PC-3 (cell line): ENCODE measurements around the gene ACTL7B.

Experiments used
- EZH2 ChIP-seq: fragments of 300-600 bp; sonication (generic); IDR thresholded peaks from one replicate; pipeline ENCODE4 v1.6.1; 2017; ENCODE audit warnings: antibody characterized with exemption, mild to moderate bottlenecking, low read length; ENCODE audit not compliant: unreplicated experiment
- TF ChIP-seq, protein P1 (sequence below): fragments of 300-600 bp; sonication (generic); conservative IDR thresholded peaks from 2 replicates; pipeline ENCODE4 v1.5.1; 2017; ENCODE audit warnings: antibody characterized with exemption, low read depth, mild to moderate bottlenecking, low read length

DNA sequence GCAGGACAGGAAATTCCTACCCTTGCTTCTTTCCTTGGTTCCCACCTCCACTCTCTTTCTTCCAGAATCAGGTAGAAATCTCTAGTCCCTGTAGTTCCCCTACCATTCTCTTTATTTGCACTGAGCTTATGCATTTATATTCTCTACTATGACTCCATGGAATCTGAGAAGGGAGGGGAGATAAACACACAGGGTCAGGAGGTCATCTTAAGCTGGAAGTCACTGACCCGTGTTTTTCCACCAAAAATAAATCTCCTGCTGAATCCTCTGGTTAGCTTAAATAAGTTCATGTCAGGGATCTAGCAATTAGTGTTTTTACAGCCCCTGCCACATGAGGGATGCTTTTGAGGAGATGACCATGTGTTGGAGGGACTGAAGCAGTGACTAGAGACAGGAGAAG is 3.7 kb downstream of the ACTL7B start:
- TF ChIP-seq EZH2 = no peak
- TF ChIP-seq, protein P1, sequence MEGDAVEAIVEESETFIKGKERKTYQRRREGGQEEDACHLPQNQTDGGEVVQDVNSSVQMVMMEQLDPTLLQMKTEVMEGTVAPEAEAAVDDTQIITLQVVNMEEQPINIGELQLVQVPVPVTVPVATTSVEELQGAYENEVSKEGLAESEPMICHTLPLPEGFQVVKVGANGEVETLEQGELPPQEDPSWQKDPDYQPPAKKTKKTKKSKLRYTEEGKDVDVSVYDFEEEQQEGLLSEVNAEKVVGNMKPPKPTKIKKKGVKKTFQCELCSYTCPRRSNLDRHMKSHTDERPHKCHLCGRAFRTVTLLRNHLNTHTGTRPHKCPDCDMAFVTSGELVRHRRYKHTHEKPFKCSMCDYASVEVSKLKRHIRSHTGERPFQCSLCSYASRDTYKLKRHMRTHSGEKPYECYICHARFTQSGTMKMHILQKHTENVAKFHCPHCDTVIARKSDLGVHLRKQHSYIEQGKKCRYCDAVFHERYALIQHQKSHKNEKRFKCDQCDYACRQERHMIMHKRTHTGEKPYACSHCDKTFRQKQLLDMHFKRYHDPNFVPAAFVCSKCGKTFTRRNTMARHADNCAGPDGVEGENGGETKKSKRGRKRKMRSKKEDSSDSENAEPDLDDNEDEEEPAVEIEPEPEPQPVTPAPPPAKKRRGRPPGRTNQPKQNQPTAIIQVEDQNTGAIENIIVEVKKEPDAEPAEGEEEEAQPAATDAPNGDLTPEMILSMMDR = no peak
